GM04503 (cell line): ENCODE measurements around the gene EIF1B.

ENCODE experiments used
- DNase-seq: peaks from one replicate; pipeline ENCODE4 v3.0.0-alpha.2; 2012; ENCODE audit warnings: low read depth

EIF1B gene

GRCh38 chr3:40308725-40309417, 636 bp upstream of the EIF1B start:
- no peak for DNase-seq

- DNase-seq, result no peak
These were observed 603 bp downstream of the EIF1B start for GRCh38 chr3:40309925-40310695.

GRCh38 chr3:40310705-40311104, 1.2 kb downstream of the EIF1B start:
- DNase-seq, result no peak

- DNase-seq, result no peak
These were observed 3.2 kb downstream of the EIF1B start for GRCh38 chr3:40312661-40313226.

- DNase-seq, result no peak
These were observed 4.7 kb downstream of the EIF1B start for GRCh38 chr3:40313975-40314860.

- DNase-seq, result no peak
These were observed 7.8 kb downstream of the EIF1B start for GRCh38 chr3:40317061-40317855.

- DNase-seq, result no peak
These were observed 12.3 kb downstream of the EIF1B start for GRCh38 chr3:40321818-40322217.

GRCh38 chr3:40323946-40324345, 14.4 kb downstream of the EIF1B start:
- no peak for DNase-seq

GRCh38 chr3:40324621-40325020, 15.1 kb downstream of the EIF1B start:
- no peak for DNase-seq

GRCh38 chr3:40325465-40325864, 16.0 kb downstream of the EIF1B start:
- no peak for DNase-seq

GRCh38 chr3:40328374-40328773, 18.9 kb downstream of the EIF1B start:
- DNase-seq, result no peak

- no peak for DNase-seq
These were observed 19.6 kb downstream of the EIF1B start for GRCh38 chr3:40329071-40329470.

GRCh38 chr3:40332684-40333083, 23.2 kb downstream of the EIF1B start:
- no peak for DNase-seq

- DNase-seq, result no peak
These were observed 23.9 kb downstream of the EIF1B start for GRCh38 chr3:40333416-40333815.

- DNase-seq, result no peak
These were observed 24.3 kb downstream of the EIF1B start for GRCh38 chr3:40333852-40334251.

- no peak for DNase-seq
These were observed 26.6 kb downstream of the EIF1B start for GRCh38 chr3:40336101-40336500.

GRCh38 chr3:40336511-40337135, 27.1 kb downstream of the EIF1B start:
- DNase-seq, result no peak

- DNase-seq, result no peak
These were observed 27.9 kb downstream of the EIF1B start for GRCh38 chr3:40337136-40338108.

- no peak for DNase-seq
These were observed 30.4 kb downstream of the EIF1B start for GRCh38 chr3:40339871-40340270.
